ENCODE results near the gene FBXL7.

The FBXL7 gene

DNA sequence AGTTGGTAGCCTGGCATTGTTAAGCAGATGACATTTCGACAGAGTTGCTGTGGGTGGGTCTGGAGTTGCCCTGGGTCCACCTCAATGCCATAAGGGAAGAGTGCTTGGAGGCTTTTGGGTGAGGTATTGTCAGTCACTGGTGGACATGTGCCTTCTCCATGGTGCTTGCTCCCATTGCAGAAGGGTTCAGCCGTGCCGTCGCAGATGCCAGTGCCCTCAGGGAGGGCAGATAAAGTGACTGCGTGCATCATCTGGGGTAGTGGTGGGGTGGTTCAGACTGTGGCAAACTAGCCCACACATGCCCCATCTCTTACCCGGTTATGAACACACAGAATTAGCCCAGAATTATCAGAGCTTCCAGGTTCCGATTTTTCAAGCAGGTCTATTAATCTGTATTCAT lies 71.6 kb downstream of the FBXL7 start:
- Histone ChIP-seq H3K27ac (ENCODE audit: low read depth, low read length) (no peak overlapping the region), H3K4me3 (ENCODE audit: low read depth, low read length) (no peak overlapping the region), H3K36me3 (ENCODE audit: control insufficient read depth in 1 of 2, insufficient read depth in 2 of 2, low read length in 2 of 2) (no peaks in the 10 kb centered on the region), H3K18ac (ENCODE audit: low read length) (no peak overlapping the region), H3K4ac (ENCODE audit: low read depth, low read length) (no peak overlapping the region), H3K14ac (ENCODE audit: low read length) (no peak overlapping the region), H4K91ac (ENCODE audit: low read depth, low read length) (no peak overlapping the region), H3K23ac (ENCODE audit: low read length) (no peak overlapping the region), H2AFZ (ENCODE audit: insufficient read depth, low read length, poor library complexity) (no peak overlapping the region), H3K79me2 (ENCODE audit: control insufficient read depth, insufficient read depth, low read length, poor library complexity) (no peaks in the 10 kb centered on the region), H3K9ac (ENCODE audit: low read length) (no peak overlapping the region), H4K8ac (ENCODE audit: low read depth, low read length) (no peak overlapping the region), H3K4me1 (ENCODE audit: control insufficient read depth in 1 of 2, insufficient read depth in 2 of 2, low read length in 2 of 2) (no peaks in the 10 kb centered on the region), H3K9me3 (ENCODE audit: insufficient read depth, low read depth, low read length) (peaks cover 3% of the 10 kb centered on the region), H2BK120ac (ENCODE audit: insufficient read depth, low read length, poor library complexity) (no peak overlapping the region), H3K4me2 (ENCODE audit: low read length) (no peak overlapping the region), H4K12ac (ENCODE audit: low read depth, low read length) (no peak overlapping the region), H2BK12ac (ENCODE audit: low read length) (no peak overlapping the region), H2BK5ac (ENCODE audit: low read depth, low read length, poor library complexity) (no peak overlapping the region), H2AK5ac (ENCODE audit: low read length) (no peak overlapping the region), H3K27me3 (ENCODE audit: insufficient read depth, low read length) (no peaks in the 10 kb centered on the region), H3K79me1 (ENCODE audit: low read length) (no peaks in the 10 kb centered on the region)
- no CpG with 5 or more reads among the region's 7 CpGs for WGBS (ENCODE audit: extremely low coverage, insufficient coverage, insufficient read length)
- DNase-seq = no peak

DNA sequence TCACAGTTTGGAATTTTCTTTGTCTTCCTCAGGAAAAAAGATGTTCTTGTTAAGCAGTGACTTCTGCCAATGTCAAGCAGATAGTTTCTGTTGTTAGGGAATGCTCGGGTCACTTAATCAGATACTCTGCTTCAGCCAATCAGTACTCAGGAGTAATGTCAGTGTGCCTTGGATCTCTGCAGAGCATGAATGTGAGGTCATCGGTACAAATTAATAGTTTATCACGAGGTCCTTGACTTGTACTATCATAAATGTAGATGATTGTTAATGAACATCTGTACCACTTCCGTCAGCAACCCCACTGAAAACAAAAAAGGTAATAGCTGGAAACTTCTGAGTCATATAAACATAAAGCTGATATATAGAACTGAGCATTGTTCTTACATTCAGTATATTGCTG lies 73.6 kb downstream of the FBXL7 start:
- Histone ChIP-seq H3K18ac (ENCODE audit: low read length) (no peak overlapping the region), H3K14ac (ENCODE audit: low read length) (no peak overlapping the region), H3K9ac (ENCODE audit: low read length) (no peak overlapping the region), H3K27me3 (ENCODE audit: insufficient read depth, low read length) (no peaks in the 10 kb centered on the region), H2BK12ac (ENCODE audit: low read length) (no peak overlapping the region), H3K4me2 (ENCODE audit: low read length) (no peak overlapping the region), H3K4me1 (ENCODE audit: control insufficient read depth in 1 of 2, insufficient read depth in 2 of 2, low read length in 2 of 2) (no peaks in the 10 kb centered on the region), H3K23ac (ENCODE audit: low read length) (no peak overlapping the region), H2BK5ac (ENCODE audit: low read depth, low read length, poor library complexity) (no peak overlapping the region), H2AK5ac (ENCODE audit: low read length) (no peak overlapping the region), H3K9me3 (ENCODE audit: insufficient read depth, low read depth, low read length) (peaks cover 3% of the 10 kb centered on the region), H3K79me2 (ENCODE audit: control insufficient read depth, insufficient read depth, low read length, poor library complexity) (no peaks in the 10 kb centered on the region), H3K4me3 (ENCODE audit: low read depth, low read length) (no peak overlapping the region), H2AFZ (ENCODE audit: insufficient read depth, low read length, poor library complexity) (no peak overlapping the region), H4K8ac (ENCODE audit: low read depth, low read length) (no peak overlapping the region), H4K91ac (ENCODE audit: low read depth, low read length) (no peak overlapping the region), H3K36me3 (ENCODE audit: control insufficient read depth in 1 of 2, insufficient read depth in 2 of 2, low read length in 2 of 2) (no peaks in the 10 kb centered on the region), H2BK120ac (ENCODE audit: insufficient read depth, low read length, poor library complexity) (no peak overlapping the region), H4K12ac (ENCODE audit: low read depth, low read length) (no peak overlapping the region), H3K4ac (ENCODE audit: low read depth, low read length) (no peak overlapping the region), H3K27ac (ENCODE audit: low read depth, low read length) (no peak overlapping the region), H3K79me1 (ENCODE audit: low read length) (no peaks in the 10 kb centered on the region)
- no peak for DNase-seq
- no CpG with 5 or more reads among the region's 4 CpGs for WGBS (ENCODE audit: extremely low coverage, insufficient coverage, insufficient read length)

DNA sequence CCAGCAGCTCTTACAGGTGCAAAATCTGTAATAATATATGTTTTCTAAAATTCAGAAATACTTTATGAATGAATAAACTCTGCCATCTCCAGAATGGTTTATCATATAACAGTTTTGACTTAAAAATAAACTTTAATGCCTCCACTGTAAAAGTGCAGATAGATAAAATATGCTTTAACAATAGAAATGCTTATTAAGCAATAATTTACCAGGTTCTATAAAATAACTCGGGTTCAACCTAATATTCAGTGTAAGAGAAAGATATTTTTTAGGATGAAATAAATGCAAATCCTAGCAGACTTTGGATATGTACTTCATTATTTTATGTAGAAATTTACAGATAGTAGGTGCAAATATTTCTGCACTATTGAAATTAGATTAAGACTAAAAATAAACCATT lies 74.1 kb downstream of the FBXL7 start:
- DNase-seq = no peak
- Histone ChIP-seq H3K4me3 (ENCODE audit: low read depth, low read length) (no peak overlapping the region), H2BK12ac (ENCODE audit: low read length) (no peak overlapping the region), H2AFZ (ENCODE audit: insufficient read depth, low read length, poor library complexity) (no peak overlapping the region), H3K27me3 (ENCODE audit: insufficient read depth, low read length) (no peaks in the 10 kb centered on the region), H3K18ac (ENCODE audit: low read length) (no peak overlapping the region), H3K4me1 (ENCODE audit: control insufficient read depth in 1 of 2, insufficient read depth in 2 of 2, low read length in 2 of 2) (no peaks in the 10 kb centered on the region), H2BK5ac (ENCODE audit: low read depth, low read length, poor library complexity) (no peak overlapping the region), H2BK120ac (ENCODE audit: insufficient read depth, low read length, poor library complexity) (no peak overlapping the region), H3K9ac (ENCODE audit: low read length) (no peak overlapping the region), H4K12ac (ENCODE audit: low read depth, low read length) (no peak overlapping the region), H3K14ac (ENCODE audit: low read length) (no peak overlapping the region), H4K91ac (ENCODE audit: low read depth, low read length) (no peak overlapping the region), H3K23ac (ENCODE audit: low read length) (no peak overlapping the region), H3K4ac (ENCODE audit: low read depth, low read length) (no peak overlapping the region), H3K4me2 (ENCODE audit: low read length) (no peak overlapping the region), H2AK5ac (ENCODE audit: low read length) (no peak overlapping the region), H3K79me1 (ENCODE audit: low read length) (no peaks in the 10 kb centered on the region), H3K36me3 (ENCODE audit: control insufficient read depth in 1 of 2, insufficient read depth in 2 of 2, low read length in 2 of 2) (no peaks in the 10 kb centered on the region), H3K27ac (ENCODE audit: low read depth, low read length) (no peak overlapping the region), H3K9me3 (ENCODE audit: insufficient read depth, low read depth, low read length) (peaks cover 3% of the 10 kb centered on the region), H4K8ac (ENCODE audit: low read depth, low read length) (no peak overlapping the region), H3K79me2 (ENCODE audit: control insufficient read depth, insufficient read depth, low read length, poor library complexity) (no peaks in the 10 kb centered on the region)
- no CpG with 5 or more reads among the region's 1 CpG for WGBS (ENCODE audit: extremely low coverage, insufficient coverage, insufficient read length)

DNA sequence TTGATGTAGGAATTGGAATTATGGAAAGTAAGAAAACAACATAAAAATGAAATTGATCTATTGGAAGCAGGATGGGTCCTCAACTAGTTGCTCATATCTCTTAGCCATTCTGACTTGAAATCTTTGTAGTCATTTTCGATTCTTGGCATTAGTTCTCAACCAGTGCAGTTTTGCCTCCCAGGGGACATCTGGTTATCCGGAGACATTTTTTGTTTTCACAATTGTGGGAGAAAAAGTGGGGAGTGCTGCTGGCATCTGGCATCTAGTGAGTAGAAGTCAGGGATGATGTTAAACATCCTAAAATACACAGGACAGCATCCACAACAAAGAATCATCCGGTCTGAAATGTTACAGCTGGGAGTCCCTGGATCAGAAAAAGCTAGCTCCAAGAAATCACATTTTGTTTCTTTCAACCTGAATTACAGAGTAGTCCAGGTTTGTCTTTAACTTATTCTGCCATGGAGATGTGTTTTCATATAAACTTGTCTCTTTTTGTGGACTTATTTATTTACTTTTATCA lies 74.9 kb downstream of the FBXL7 start:
- no peak overlapping the region for H3K27ac ChIP-seq (ENCODE audit: low read depth, low read length)
- no peak overlapping the region for H3K9ac ChIP-seq (ENCODE audit: low read length)
- no peaks in the 10 kb centered on the region for H3K79me2 ChIP-seq (ENCODE audit: control insufficient read depth, insufficient read depth, low read length, poor library complexity)
- H3K9me3 ChIP-seq (ENCODE audit: insufficient read depth, low read depth, low read length) = peaks cover 3% of the 10 kb centered on the region
- no peak overlapping the region for H4K8ac ChIP-seq (ENCODE audit: low read depth, low read length)
- H3K4me2 ChIP-seq (ENCODE audit: low read length) = no peak overlapping the region
- H2BK5ac ChIP-seq (ENCODE audit: low read depth, low read length, poor library complexity) = no peak overlapping the region
- no peak overlapping the region for H4K12ac ChIP-seq (ENCODE audit: low read depth, low read length)
- no peak overlapping the region for H3K4me3 ChIP-seq (ENCODE audit: low read depth, low read length)
- H2AK5ac ChIP-seq (ENCODE audit: low read length) = no peak overlapping the region
- WGBS (ENCODE audit: extremely low coverage, insufficient coverage, insufficient read length) = no CpG with 5 or more reads among the region's 3 CpGs
- DNase-seq = no peak
- no peak overlapping the region for H4K91ac ChIP-seq (ENCODE audit: low read depth, low read length)
- no peaks in the 10 kb centered on the region for H3K36me3 ChIP-seq (ENCODE audit: control insufficient read depth in 1 of 2, insufficient read depth in 2 of 2, low read length in 2 of 2)
- H3K4me1 ChIP-seq (ENCODE audit: control insufficient read depth in 1 of 2, insufficient read depth in 2 of 2, low read length in 2 of 2) = no peaks in the 10 kb centered on the region
- H2BK120ac ChIP-seq (ENCODE audit: insufficient read depth, low read length, poor library complexity) = no peak overlapping the region
- H3K23ac ChIP-seq (ENCODE audit: low read length) = no peak overlapping the region
- no peak overlapping the region for H2AFZ ChIP-seq (ENCODE audit: insufficient read depth, low read length, poor library complexity)
- H2BK12ac ChIP-seq (ENCODE audit: low read length) = no peak overlapping the region
- no peaks in the 10 kb centered on the region for H3K79me1 ChIP-seq (ENCODE audit: low read length)
- H3K18ac ChIP-seq (ENCODE audit: low read length) = no peak overlapping the region
- no peak overlapping the region for H3K4ac ChIP-seq (ENCODE audit: low read depth, low read length)
- no peak overlapping the region for H3K14ac ChIP-seq (ENCODE audit: low read length)
- H3K27me3 ChIP-seq (ENCODE audit: insufficient read depth, low read length) = no peaks in the 10 kb centered on the region
